IMR-90 (cell line): Measurements from ENCODE around the gene SLC17A6. TPM values are rescaled to one million over a fixed set of nuclear protein-coding genes. Genes with fewer than 3 reads are reported as not detected.

ENCODE experiments used
- ATAC-seq: fragments of 200-7000 bp; cut with Tn5 transposase; 2 replicates; pipeline ENCODE4 v1.9.1; 2020; ENCODE audit warnings: low read depth, mild to moderate bottlenecking, moderate library complexity
- BruUV-seq: library from RNA; stranded (reverse); fragments of 400-500 nt; replicated peaks from 2 replicates; lab custom pipeline; 2021; lab: Mats Ljungman, UMichigan
- CTCF ChIA-PET: fragments of 300-600 bp; formaldehyde crosslinking; extraction: SDS; loops from one replicate; lab custom pipeline; 2021; ENCODE audit warnings: antibody characterized with exemption; lab: Yijun Ruan, JAX
- POLR2A ChIA-PET: fragments of 300-600 bp; sonication (Branson Sonifier 250); formaldehyde crosslinking; loops from one replicate; lab custom pipeline; 2022; ENCODE audit warnings: antibody characterized with exemption; ENCODE audit not compliant: unreplicated experiment; lab: Charles Lee
- DNase-seq: peaks from one replicate; pipeline ENCODE4 v3.0.0; 2013
- H2AFZ ChIP-seq: replicated peaks from 2 replicates; pipeline ENCODE3; 2013; ENCODE audit warnings: low read length, mild to moderate bottlenecking; ENCODE audit not compliant: poor library complexity
- H2AK5ac ChIP-seq: 2 replicates; pipeline ENCODE4 v1.6.1; 2013; ENCODE audit warnings: low read depth, low read length, inconsistent platforms
- H2AK9ac ChIP-seq: replicated peaks from 2 replicates; pipeline ENCODE3; 2013; ENCODE audit warnings: mild to moderate bottlenecking, low read depth, low read length, moderate library complexity; ENCODE audit not compliant: poor library complexity
- H2BK120ac ChIP-seq: 2 replicates; pipeline ENCODE4 v1.6.1; 2013; ENCODE audit warnings: low read depth, low read length, inconsistent platforms
- H2BK15ac ChIP-seq: 3 replicates; pipeline ENCODE4 v1.6.1; 2013; ENCODE audit warnings: low read depth, low read length, inconsistent platforms
- H2BK20ac ChIP-seq: 2 replicates; pipeline ENCODE4 v1.6.1; 2013; ENCODE audit warnings: low read depth, mild to moderate bottlenecking, inconsistent platforms, low read length, moderate library complexity
- H2BK5ac ChIP-seq: 2 replicates; pipeline ENCODE4 v1.6.1; 2013; ENCODE audit warnings: mild to moderate bottlenecking, low read depth, low read length, inconsistent platforms; ENCODE audit not compliant: poor library complexity, severe bottlenecking
- H3K14ac ChIP-seq: replicated peaks from 2 replicates; pipeline ENCODE4 v1.6.1; 2013; ENCODE audit warnings: low read depth, low read length, inconsistent platforms
- H3K18ac ChIP-seq: 2 replicates; pipeline ENCODE4 v1.6.1; 2013; ENCODE audit warnings: low read depth, low read length, control low read depth
- H3K23ac ChIP-seq: 2 replicates; pipeline ENCODE4 v1.6.1; 2013; ENCODE audit warnings: low read depth, low read length, inconsistent platforms
- H3K27ac ChIP-seq: 2 replicates; pipeline ENCODE4 v1.5.1; 2013; ENCODE audit warnings: mild to moderate bottlenecking, control low read depth, low read length; ENCODE audit not compliant: insufficient read depth
- H3K27me3 ChIP-seq: 2 replicates; pipeline ENCODE4 v1.6.1; 2013; ENCODE audit warnings: low read length; ENCODE audit not compliant: control insufficient read depth, insufficient read depth
- H3K36me3 ChIP-seq: 2 replicates; pipeline ENCODE4 v1.6.1; 2013; ENCODE audit warnings: low read length, mixed read lengths; ENCODE audit not compliant: control insufficient read depth, insufficient read depth
- H3K4ac ChIP-seq: 2 replicates; pipeline ENCODE4 v1.6.1; 2013; ENCODE audit warnings: low read depth, low read length, inconsistent platforms
- H3K4me1 ChIP-seq: 2 replicates; pipeline ENCODE4 v1.6.1; 2013; ENCODE audit warnings: low read length, mixed read lengths; ENCODE audit not compliant: control insufficient read depth, insufficient read depth
- H3K4me2 ChIP-seq: 2 replicates; pipeline ENCODE4 v1.6.1; 2013; ENCODE audit warnings: low read depth, mild to moderate bottlenecking, control low read depth, low read length, moderate library complexity
- H3K4me3 ChIP-seq: 2 replicates; pipeline ENCODE4 v1.5.1; 2013; ENCODE audit warnings: low read depth, mild to moderate bottlenecking, control low read depth, low read length, moderate library complexity; ENCODE audit not compliant: insufficient read depth
- H3K56ac ChIP-seq: 2 replicates; pipeline ENCODE4 v1.6.1; 2013; ENCODE audit warnings: low read length, inconsistent platforms; ENCODE audit not compliant: insufficient read depth; ENCODE audit errors: extremely low read depth
- H3K79me1 ChIP-seq, 2 experiments: 2 replicates each; pipeline ENCODE4 v1.6.1; 2013; ENCODE audit warnings: low read length in 2 of 2, inconsistent platforms in 1 of 2, low read depth in 1 of 2
- H3K9ac ChIP-seq: 2 replicates; pipeline ENCODE4 v1.6.1; 2013; ENCODE audit warnings: low read depth, low read length, control low read depth
- H3K9me1 ChIP-seq: 2 replicates; pipeline ENCODE4 v1.6.1; 2013; ENCODE audit warnings: low read length, inconsistent platforms; ENCODE audit not compliant: insufficient read depth
- H3K9me3 ChIP-seq: 2 replicates; pipeline ENCODE4 v1.6.1; 2013; ENCODE audit warnings: low read length; ENCODE audit not compliant: control insufficient read depth, insufficient read depth
- H4K20me1 ChIP-seq: 2 replicates; pipeline ENCODE4 v1.6.1; 2013; ENCODE audit warnings: low read length, inconsistent platforms; ENCODE audit not compliant: insufficient read depth
- H4K5ac ChIP-seq: 2 replicates; pipeline ENCODE4 v1.6.1; 2013; ENCODE audit warnings: mild to moderate bottlenecking, low read depth, low read length, control low read depth
- H4K8ac ChIP-seq, 2 experiments: 2 replicates each; pipeline ENCODE4 v1.6.1; 2013; ENCODE audit warnings: low read depth in 2 of 2, low read length in 2 of 2, control low read depth in 1 of 2, inconsistent platforms in 1 of 2
- H4K91ac ChIP-seq: 2 replicates; pipeline ENCODE4 v1.6.1; 2013; ENCODE audit warnings: low read depth, low read length, inconsistent platforms; ENCODE audit not compliant: insufficient read depth
- RAD21 ChIP-seq: IDR thresholded peaks from 2 replicates; pipeline ENCODE4 v1.6.1; 2012; ENCODE audit warnings: low read length, improper control_type of control experiment
- WGBS, 2 experiments: methylation state at CpG; one replicate each; pipeline versions ENCODE4 v1.1.5 to v1.1.7; 2013; ENCODE audit warnings: missing lambda C conversion rate in 2 of 2; ENCODE audit not compliant: insufficient read length in 1 of 2; ENCODE audit errors: extremely low coverage in 2 of 2; 5-methylcytosine and 5-hydroxymethylcytosine counted together
- dilution Hi-C: fragments of 300-500 bp; cut with HindIII; formaldehyde crosslinking; loops from one replicate; pipeline ENCODE4 v1.14.3; 2018; ENCODE audit warnings: low sequenced_read_pairs; ENCODE audit not compliant: unreplicated experiment
- in situ Hi-C: fragments of 300-500 bp; cut with MboI; formaldehyde crosslinking; loops from 3 replicates; pipeline ENCODE4 v1.14.3; 2019; ENCODE audit warnings: low sequenced_read_pairs, inconsistent platforms, mixed read lengths
- intact Hi-C: fragments of 100-400 bp; cut with micrococcal nuclease; formaldehyde crosslinking; loops from 2 replicates; pipeline ENCODE4 v1.10.0; 2022
- polyA plus RNA-seq, 3 experiments: library from polyadenylated mRNA; depleted of rRNA; stranded (reverse); fragments of >200 nt; gene quantifications; 2 replicates each; pipeline ENCODE4 v1.2.3, GENCODE V29; 2012; ENCODE audit warnings: low replicate concordance in 1 of 3
- total RNA-seq: library from RNA; depleted of rRNA; stranded (reverse); fragments of >200 nt; gene quantifications from 2 replicates; pipeline ENCODE4 v1.2.3, GENCODE V29; 2012

SLC17A6 gene
- total and polyA plus RNA-seq, 2 of the 4 experiments (the other 2 are of a cell fraction): not detected

DNA sequence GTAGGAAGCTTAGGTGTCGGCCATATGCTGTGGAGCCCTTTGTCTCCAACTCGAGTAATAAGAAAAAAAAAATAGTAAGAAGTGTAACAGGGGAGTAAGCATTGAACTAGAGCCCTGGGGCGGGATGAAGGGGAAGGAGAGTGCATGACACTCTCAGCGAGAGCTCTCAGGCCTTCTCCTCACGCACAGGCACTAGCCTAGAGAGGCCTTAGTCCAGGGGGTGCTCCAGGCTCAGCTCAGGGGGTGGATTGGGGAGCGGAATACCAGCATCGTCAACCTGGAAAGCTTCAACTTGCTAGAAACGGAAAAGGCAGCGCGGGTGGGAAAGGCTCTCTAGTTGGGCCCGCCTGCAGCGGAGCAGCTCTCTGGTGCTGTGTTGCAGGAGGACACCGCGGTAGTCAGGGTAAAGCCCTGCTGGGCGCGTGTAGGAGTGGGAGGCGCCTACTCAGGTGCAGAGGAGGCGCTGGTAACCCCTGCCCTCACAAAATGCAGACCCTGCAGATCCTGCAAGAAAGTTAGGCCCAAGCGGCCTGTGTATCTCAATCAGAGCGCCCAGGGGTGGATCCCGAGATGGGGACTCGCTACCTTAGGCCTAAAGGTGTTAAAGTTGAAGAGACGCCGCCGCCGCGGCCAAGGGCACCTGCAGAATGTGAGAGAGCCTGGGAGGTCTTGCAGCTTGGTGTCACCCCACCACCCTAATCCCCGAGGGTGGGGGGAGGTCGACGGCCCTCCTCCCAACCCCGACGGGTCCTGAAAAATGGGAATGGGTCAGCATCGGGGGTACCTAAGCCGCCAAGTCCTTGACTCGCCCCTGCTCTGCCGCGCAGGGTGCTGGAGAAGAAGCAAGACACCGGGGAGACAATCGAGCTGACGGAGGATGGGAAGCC is 2.8 kb downstream of the SLC17A6 start:
- H3K9ac ChIP-seq: no peak overlapping the region
- no TSS peak for BruUV-seq
- no peak for ATAC-seq
- no peak overlapping the region for H4K91ac ChIP-seq
- H2BK5ac ChIP-seq: no peak overlapping the region
- no peaks in the 10 kb centered on the region for H4K20me1 ChIP-seq
- H3K23ac ChIP-seq: no peak overlapping the region
- H2BK120ac ChIP-seq: no peak overlapping the region
- H3K9me3 ChIP-seq: 0 out of 2 replicates have a peak, but pooled peaks cover 2% of the 10 kb centered on the region
- H3K56ac ChIP-seq: no peak overlapping the region
- H2BK15ac ChIP-seq: no peak overlapping the region
- no peak overlapping the region for H3K18ac ChIP-seq
- no peaks in the 10 kb centered on the region for H3K36me3 ChIP-seq
- 4% methylated on average over 4 of the region's 40 CpGs; no CpG with 5 or more reads in 1 of the 2 experiments for WGBS, 2 experiments
- H3K79me1 ChIP-seq: no peaks in the 10 kb centered on the region
- POLR2A ChIA-PET: no interaction called here
- TF ChIP-seq RAD21: no peak
- CTCF ChIA-PET: no interaction called here
- in situ Hi-C loops (no loop called here), dilution Hi-C loops (no loop called here), intact Hi-C loops (no loop called here)
- no peak overlapping the region for H3K4me2 ChIP-seq
- H3K4me1 ChIP-seq: no peaks in the 10 kb centered on the region
- no peak overlapping the region for H2AK9ac ChIP-seq
- no peak overlapping the region for H2BK20ac ChIP-seq
- peaks cover 40% of the 10 kb centered on the region for H3K27me3 ChIP-seq
- no peak overlapping the region for H4K8ac ChIP-seq
- no peak overlapping the region for H4K5ac ChIP-seq
- H3K14ac ChIP-seq: no peak overlapping the region
- no peak overlapping the region for H3K27ac ChIP-seq
- no peak overlapping the region for H3K4me3 ChIP-seq
- no peak for DNase-seq
- H3K4ac ChIP-seq: no peak overlapping the region
- H2AK5ac ChIP-seq: no peak overlapping the region
- H3K9me1 ChIP-seq: no peaks in the 10 kb centered on the region
- H2AFZ ChIP-seq: no peak overlapping the region
